ENCODE data around the gene CTSW. TPM values are rescaled to one million over a fixed set of nuclear protein-coding genes. Genes with fewer than 3 reads are reported as not detected.
A peak's percentile ranks its signal among the peaks of the same experiment; 100 is the strongest.

The CTSW gene
- total RNA-seq, 1 donor from 2014 or later: not detected

DNA sequence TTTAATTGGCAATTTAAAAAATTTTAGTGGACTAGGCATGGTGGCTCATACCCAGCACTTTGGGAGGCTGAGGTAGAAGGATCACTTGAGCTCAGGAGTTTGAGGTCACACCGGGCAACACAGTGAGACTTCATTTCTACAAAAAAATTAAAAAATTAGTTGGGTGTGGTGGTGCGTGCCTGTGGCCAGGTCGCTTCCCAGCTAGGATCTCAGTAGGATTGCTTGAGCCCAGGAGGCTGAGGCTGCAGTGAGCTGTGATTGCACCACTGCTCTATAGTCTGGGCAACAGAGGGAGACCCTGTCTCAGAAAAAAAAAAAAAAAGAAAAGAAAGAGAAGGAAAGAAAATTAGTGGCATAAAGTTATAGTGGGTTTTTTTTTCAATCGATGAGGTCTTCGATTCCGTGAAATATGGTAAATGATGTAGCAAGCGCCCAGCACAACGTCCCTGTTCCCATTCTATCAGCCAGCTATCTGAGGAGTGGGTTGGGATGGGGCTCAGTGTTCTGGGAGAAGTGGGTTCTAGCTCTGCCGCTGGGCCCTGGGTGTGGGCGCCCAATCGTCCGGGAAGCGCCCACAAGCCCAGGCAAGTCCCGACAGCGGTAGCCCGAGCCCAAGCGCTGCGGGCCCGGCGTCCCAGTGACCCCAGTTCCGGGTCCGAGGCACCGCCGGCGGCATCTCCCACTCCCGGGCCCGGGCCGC lies 19.2 kb downstream of the CTSW start:
- no peak for FAIRE-seq
- DNase-seq (ENCODE audit: low spot score in 2 of 2): no peak

DNA sequence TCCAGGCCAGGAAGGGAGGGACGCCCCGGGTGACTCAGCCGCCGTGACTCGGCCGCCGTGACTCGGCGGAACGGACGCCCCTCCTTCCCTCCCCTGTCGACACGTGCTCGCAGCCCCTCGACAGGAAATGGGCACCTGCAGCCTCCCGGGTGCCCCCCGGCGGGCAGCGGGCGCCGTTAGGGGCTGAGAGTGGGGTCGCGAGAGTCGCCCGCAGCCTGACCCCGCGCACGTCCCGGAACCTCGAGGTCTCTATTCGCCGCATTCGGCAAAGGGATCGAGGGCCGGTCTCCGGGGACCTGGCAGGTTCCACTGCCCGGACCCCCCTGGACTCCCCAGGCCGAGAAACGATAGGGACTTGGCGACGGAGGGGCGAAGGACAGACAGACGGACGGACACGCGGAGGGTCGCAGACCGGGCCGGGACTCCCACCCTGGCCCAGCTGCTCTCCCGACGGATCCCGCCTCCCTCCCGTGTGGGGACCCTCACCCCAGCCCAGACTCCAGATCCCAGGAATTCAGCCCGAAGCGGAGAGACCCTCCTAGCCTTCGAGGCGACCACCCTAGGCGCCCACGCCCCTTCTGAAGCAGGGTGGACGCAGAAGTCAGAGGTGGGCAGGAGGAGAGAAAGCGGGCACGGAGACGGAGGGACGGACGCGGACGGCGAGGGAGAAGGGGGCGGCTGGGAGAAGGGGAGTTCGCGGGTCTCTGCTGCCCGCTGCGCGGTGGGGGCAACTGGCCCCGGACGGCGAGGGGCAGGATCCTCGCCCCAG lies 19.9 kb downstream of the CTSW start:
- peak in 1 of 2 donors; percentile 77 for DNase-seq (ENCODE audit: low spot score in 2 of 2)
- FAIRE-seq: no peak

DNA sequence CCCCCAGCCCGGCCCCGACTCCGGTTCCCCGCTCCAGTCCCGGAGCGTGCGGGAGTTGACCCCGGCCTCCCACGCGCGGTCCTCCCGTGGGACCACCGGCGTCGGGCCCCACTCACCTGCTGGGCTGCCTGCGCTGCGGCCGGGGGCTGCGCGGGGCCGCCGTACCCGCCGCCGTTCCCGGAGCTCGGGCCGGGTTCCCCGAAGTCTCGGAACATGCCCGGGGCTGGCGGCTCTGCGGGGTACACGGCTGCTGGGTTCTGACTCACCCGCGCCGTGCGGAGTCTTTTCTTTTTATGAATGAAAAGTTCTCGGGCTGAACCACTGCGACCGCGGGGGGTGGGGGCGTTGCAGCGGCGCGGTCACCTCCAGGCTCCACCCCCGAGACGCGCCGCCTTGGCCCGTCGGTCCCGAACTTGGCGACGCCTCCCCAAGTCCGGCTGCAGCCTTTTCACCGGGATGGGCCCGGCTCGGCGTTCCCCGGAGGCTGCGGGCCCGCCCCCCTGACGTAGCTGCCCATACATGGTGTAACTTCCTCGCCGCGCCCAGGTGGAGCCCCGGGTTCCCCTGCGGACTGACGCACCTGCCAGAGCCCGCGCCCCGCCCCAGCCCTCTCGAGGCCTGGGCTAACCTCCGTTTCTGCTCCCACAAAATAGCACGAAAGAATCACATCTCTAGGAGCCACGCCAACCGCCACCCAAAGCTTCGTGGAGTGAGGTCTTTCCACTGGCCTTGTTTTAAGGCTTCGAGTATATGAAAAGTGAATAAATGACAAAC lies 20.7 kb downstream of the CTSW start, which contains the start of gene FOSL1:
FOSL1 (minus strand) TSS at position 264 of the 774 bp plus-strand sequence; CDS start at position 215, 49 bp downstream.
- peak; percentile 76 to 94 for DNase-seq (ENCODE audit: low spot score in 2 of 2)
- FAIRE-seq: no peak

DNA sequence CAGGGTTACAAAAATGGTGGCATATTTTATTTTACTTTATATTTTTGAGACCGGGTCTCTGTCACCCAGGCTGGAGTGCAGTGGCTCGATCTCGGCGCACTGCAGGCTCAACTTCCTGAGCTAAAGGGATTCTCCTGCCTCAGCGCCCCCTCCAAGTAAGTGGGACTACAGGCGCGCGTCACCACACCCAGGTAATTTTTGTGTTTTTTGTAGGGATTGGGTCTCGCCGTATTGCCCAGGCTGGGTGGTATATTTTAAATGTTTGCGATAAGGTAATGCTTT lies 21.2 kb downstream of the CTSW start:
- DNase-seq (ENCODE audit: low spot score in 2 of 2) (no peak), FAIRE-seq (no peak)

DNA sequence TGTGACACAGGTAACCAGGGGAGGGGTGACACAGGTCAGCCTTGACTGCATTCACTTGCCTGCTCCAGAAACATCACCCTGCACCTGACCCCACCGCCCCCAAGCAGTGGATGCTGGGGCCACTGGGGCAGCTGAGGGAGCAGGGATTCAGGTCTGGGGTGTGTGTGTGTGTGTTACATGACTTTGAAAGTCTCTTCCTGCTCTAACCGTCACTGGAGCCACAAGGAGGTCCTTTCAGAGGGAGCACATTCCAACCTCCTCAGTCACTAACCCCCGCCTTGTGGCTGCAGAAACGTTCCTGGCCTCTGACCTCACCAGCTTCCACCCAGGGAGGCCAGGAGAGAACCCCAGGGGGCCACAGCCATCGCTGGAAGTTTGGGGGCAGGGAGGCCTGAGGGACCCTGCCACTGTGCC lies 23.4 kb downstream of the CTSW start:
- FAIRE-seq (no peak), DNase-seq (ENCODE audit: low spot score in 2 of 2) (no peak)

DNA sequence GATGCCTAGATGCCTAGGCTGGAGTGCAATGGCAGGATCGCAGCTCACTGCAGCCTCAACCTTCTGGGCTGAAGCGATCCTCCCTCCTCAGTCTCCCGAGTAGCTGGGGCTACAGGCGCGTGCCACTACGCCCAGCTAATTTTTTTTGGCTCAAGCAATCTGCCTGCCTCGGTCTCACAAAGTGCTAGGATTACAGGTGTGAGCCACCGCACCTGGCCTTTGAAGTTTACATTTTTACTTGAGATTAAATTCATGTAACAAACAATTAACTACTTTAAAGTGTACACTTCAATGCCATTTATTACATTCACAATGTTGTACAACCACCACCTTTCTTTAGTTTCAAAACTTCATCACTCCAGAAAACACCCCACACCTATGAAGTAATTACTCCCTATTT lies 24.1 kb downstream of the CTSW start:
- FAIRE-seq (no peak), DNase-seq (ENCODE audit: low spot score in 2 of 2) (no peak)

DNA sequence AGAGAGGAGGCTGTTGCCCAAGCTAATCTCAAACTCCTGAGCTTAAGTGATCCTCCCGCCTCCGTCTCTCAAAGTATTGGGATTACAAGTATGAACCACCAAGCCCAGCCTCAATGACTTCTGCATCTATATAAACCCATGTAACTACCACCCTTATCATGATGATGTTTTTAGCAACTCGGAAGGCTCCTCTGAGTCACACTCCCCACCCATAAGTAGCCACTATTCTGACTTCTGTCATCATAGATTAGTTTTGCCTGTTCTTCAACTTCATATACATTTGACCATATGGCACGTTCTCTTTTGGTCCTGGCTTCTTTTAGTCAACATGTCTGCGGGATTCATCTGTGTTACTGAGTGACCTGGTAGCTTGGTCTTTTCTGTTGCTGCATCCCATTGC lies 27.0 kb downstream of the CTSW start:
- DNase-seq (ENCODE audit: low spot score in 2 of 2): no peak
- no peak for FAIRE-seq

DNA sequence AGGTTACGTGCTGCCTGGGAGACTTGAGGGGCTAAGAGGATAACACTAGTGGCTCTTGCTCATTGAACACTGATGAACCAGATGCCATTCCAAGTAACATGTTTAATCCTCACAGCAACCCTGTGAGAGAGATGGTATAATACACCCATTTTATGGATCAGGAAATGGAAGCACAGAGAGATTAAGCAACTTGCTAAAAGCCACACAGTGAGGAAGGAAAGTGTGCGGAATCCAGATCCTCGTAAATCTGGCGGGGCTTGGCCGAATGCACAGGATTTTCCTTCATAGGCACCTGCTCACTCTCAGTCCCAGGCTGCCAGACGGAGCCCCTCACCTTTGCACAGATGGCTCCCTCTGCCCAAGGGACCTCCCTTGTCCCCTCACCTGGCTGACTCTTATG lies 28.2 kb downstream of the CTSW start:
- FAIRE-seq: no peak
- DNase-seq (ENCODE audit: low spot score in 2 of 2): no peak

DNA sequence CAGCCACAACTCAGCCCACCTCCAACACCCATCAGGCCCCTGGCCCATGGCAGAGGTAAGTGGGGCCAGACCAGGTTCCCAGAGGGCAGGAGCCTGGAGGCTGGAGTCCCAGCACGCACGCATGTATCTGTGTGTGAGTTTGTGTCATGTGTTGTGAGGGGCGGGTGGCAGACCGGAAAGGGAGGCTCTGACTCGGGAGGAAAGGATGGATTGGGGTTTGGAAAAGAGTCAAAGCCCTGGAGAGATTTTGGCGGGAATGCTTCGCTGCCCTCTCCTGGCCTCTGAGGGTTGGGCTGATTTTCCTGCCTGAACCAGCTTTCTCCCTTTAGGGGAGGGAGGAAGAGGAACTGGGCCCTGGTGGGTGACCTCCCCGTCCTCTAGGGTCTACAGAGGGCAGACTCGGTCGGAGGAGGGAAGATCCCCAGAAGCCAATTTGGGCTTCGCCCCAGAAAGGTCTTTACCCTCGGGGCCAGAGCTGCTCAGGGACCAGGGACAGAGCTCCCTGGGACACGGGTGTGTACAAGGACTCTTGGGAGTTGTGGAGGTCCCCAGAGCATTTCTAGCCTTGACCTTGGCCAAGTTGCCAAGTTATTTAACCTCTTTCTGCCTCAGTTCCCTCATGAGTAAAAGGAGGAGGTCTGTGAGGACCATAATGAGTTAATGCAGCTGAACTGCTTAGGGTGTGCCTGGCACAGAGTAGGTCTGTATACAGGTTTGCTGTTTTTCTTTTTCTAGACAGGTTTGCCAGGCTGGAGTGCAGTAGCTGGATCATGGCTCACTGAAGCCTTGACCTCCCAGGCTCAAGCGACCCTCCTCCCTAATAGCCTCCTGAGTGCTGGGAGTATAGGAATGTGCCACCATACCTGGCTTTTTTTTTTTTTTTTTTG lies 32.3 kb downstream of the CTSW start:
- DNase-seq (ENCODE audit: low spot score in 2 of 2) (peak in 1 of 2 donors; percentile 67), FAIRE-seq (no peak)

DNA sequence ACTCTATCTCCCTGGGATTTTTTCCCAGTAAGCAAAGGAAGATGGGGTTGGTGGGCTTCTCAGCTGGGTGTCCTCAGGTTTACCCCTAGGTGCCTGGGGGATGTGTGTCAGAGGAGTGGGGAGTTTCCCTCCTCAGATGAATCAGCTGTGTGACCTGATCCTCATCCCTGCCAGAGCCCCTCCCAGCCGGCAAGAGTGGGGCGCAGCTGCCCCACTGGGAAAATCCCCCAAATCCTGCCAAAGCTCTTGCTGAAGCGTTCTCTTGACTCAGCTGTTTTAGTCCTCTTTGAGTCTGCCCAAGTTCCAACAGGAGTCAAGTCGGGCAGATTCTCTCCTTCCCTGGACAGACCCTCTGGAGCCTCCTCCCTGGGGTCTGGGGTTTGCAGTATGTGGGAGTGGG lies 33.2 kb downstream of the CTSW start:
- DNase-seq (ENCODE audit: low spot score in 2 of 2): no peak
- no peak for FAIRE-seq

DNA sequence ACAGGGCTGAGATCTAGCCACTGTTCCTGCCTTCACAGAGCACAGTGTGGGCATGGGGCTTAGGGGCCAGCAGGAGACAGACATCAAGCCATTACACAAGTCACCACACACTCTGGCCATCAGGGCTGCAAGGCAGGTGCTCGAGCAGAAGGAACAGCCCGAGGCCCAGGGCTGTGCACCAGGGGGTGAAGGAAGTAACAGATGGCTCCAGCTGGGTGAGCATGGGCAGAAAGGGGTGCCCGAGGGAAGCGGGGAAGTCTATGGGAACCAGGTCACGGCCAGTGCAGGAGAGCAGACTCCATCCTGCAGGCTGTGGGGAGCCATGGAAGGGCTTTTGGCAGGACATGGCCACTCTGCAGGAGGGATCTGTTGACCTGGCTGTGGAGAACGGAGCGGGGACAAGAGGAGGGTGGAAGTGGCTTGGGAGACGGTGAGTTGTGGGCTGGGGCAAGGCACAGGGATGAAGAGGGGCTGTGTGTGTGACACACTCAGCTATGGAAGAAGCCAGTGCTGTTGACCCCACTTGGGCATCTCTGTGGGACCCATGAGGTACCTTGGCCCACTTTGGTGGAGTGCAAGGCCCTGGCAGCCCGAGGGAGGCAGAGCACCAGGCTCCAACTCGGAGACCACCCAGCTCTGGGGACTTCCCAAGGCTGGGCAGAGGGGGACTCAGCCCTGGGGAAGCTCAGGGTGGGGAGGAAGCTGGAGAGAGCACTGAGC lies 35.6 kb downstream of the CTSW start:
- DNase-seq (ENCODE audit: low spot score in 2 of 2) (no peak), FAIRE-seq (no peak)

DNA sequence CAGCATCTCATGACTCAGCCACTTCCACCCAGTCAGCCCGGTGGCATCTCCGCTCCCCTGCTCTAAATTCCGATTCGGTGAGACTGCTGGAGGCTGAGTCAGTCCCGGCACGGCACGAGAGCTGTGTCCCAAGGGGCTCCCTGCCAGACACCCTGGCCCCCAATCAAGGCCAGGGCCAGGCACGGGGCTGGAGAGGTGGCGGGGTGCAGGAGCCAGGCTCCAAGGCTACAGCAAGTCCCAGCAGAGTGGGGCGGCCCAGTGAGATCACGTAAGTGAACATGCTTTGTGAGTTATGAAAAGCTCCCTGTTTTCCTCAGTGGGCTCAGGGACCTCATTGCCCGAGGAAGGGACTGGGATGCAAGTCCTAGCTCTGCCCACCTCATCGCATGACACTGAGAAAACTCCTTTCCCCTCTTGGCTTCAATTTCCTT lies 36.2 kb downstream of the CTSW start:
- peak in 1 of 2 donors; percentile 80 for DNase-seq (ENCODE audit: low spot score in 2 of 2)
- no peak for FAIRE-seq

DNA sequence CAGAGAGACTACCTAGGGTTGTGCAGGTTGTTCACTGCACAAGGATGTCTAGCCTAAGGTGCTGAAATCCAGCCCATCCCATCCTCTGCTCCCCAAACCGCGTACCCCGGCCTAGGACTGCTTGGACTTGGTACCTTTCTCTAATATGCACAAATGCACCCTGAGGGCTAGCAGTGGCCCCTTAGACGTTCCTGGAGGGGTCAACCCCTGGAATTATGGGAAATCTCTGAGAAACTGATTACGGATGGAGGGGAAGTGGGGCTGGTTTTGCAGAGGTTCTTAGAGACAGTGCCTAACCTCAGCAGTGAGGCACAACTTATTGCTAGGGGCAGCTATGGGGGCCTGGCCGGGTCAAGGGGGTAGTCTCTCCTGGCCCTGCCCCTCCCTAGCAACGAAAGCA lies 36.8 kb downstream of the CTSW start:
- no peak for FAIRE-seq
- no peak for DNase-seq (ENCODE audit: low spot score in 2 of 2)

DNA sequence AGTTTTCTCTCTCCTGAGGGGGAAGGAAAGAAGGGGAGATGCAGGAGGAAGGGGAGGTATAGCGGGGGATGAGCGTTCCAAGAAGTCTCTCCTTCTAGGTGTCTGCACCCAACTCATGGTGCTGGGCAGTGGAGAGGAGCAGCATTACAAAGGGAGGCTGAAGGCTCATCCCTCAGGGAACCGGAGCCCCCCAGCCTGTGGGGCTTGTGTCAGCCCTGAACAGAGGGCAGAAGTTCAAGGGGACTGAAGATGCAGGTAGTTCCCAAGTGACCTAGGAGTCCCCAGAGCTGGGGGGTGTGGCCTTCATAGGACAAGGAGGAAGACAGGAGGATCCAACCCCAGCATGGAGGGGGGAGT lies 37.4 kb downstream of the CTSW start:
- DNase-seq (ENCODE audit: low spot score in 2 of 2) (no peak), FAIRE-seq (no peak)

DNA sequence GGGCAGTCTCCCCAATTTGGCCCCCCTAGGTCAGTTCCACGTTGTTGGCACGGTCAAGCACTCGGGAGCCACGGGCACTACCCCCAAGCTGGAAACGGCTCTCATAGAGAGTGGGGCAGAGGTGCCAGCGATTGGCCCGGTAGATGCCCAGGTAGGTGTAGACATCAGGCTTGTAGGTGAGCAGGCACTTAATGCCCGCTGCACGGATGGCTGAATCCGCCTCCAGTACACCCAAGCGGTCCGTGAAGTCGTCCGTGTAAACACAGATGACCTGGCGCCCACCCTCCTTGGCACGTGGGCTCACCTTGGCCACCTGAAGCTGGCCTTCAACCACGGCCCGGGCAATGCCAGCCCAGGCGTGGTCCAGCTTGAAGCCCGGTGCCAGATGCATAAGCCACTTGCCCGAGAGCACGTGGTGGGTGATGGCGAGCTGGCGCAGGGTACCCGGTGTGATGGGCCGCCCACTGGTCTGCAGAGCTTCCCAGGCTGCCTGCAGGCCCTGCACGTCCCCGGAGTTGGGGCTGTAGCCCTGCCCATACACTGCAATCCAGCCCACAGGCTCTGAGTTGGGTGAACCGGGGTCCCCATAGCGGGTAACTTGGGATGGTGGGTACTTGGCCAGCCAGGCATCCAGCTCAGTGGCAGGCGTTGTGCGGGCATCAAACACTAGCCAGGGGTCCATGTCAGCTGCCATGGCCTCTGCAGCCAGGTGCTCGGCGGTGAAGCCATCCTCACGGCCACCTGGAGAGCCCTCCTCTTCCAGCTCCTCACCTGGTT lies 38.0 kb downstream of the CTSW start:
- DNase-seq (ENCODE audit: low spot score in 2 of 2) (no peak), FAIRE-seq (no peak)

DNA sequence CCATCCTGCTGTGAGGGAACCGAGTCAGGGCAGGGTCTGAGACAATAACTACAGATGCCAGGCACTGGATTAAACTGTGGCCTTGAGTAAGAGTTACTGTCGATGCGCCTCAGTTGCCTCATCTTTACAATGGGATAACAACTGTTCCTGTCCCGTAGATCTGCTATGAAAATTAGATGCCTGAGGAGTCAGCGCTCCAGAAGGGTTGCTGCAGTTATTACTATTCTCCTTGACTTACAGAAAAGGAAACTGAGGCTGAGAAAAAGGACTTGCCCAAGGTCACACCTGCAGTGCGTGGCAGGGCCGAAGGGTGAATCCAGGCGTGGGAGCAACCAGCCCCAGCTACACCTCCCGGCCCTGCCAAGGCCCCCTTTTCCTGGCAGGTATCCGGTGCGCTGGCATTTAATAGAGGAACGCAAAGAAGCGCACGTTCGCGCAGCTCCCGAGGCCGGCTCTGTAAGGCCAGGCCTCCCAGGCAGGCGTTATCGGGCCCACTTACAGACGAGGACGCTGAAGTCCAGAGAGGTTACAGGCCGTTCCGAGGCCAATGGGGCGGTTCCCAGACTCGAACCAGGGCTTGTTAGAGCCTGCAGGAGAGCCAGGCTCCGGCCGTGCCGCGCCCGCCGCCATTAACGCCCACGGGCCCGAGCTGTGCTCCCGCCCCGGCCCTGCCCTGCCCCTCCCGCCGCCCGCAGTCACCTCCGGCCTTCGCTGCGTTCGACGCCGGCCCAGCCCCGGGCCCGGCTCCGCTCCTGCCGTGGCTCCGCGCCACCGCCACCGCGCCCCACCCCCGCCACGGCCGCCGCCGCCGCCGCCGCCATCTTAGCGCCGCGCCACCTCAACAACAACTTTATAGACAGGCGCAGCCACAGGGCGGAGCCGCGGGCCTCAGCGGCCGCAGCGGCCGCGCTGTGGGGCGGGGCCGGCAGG lies 38.8 kb downstream of the CTSW start, which contains the start of gene C11orf68:
C11orf68 (minus strand) TSS at position 852 of the 930 bp plus-strand sequence; CDS start at position 821, 31 bp downstream.
- FAIRE-seq (no peak), DNase-seq (ENCODE audit: low spot score in 2 of 2) (peak in 1 of 2 donors; percentile 52)

DNA sequence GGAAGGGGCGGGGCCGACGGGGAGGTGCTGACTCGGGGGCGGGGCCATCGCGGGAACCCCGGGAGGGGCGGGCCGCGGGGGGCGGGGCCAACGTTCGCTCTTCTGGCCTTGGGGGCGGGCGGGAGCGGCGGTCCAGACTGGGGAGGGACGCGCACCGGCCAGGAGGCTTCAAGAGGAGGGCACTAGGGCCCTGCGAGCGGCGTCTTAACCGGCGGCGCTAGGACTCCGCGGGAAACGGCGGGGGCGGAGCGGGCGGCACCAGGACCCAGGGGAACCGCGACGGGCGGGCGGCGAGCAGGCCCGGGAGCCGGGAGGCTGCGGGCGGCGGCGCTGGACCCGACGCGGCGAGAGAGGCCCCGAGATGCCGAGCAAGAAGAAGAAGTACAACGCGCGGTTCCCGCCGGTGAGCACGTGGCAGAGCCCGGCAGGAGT lies 39.5 kb downstream of the CTSW start, which contains the start of gene DRAP1:
DRAP1 (plus strand) TSS at position 286 of the 432 bp plus-strand sequence; CDS start at position 362, 76 bp downstream.
- FAIRE-seq: no peak

More for the DNA sequence above, 39.5 kb downstream of the CTSW start, which contains the start of gene DRAP1:
- DNase-seq (ENCODE audit: low spot score in 2 of 2): peak; percentile 100

Measured in frontal cortex (tissue), 4 donors.